GM12892 (cell line): ENCODE data around the gene ELL.

Experiments used
- POLR2A ChIP-seq: IDR thresholded peaks from 2 replicates; pipeline ENCODE4 v1.6.1; 2011; ENCODE audit warnings: low read depth, low read length, control low read depth
- POLR2AphosphoS5 ChIP-seq: IDR thresholded peaks from 2 replicates; pipeline ENCODE4 v1.6.1; 2011; ENCODE audit warnings: low read depth, low read length, control low read depth
- TAF1 ChIP-seq: IDR thresholded peaks from 2 replicates; pipeline ENCODE4 v1.6.1; 2011; ENCODE audit warnings: low read depth, mild to moderate bottlenecking, control low read depth, low read length, borderline replicate concordance

- TF ChIP-seq POLR2A (no peak), POLR2AphosphoS5 (no peak), TAF1 (no peak)
Observed at GRCh38 chr19:18501832-18502231, 20.0 kb downstream of the ELL start.
